ENCODE measurements around the gene RFTN2.
A peak's percentile ranks its signal among the peaks of the same experiment; 100 is the strongest.
"Not testable (repeated sequence)": the region's sequence is repeated elsewhere in the genome, so short reads cannot be mapped to it uniquely, and the experiment has no call there.

RFTN2 gene

GRCh38 chr2:197657562-197657961 is 17.8 kb downstream of the RFTN2 start:
- no peak for DNase-seq
- no peaks in the 10 kb centered on the region for H3K4me1 Mint-ChIP-seq
- H3K27me3 Mint-ChIP-seq: no peaks in the 10 kb centered on the region
- no peaks in the 10 kb centered on the region for H3K36me3 Mint-ChIP-seq (ENCODE audit: low read depth)
- no peak for ATAC-seq
- H3K9me3 Mint-ChIP-seq: no peaks in the 10 kb centered on the region
- H3K4me3 Mint-ChIP-seq: no peak overlapping the region
- H3K27ac Mint-ChIP-seq: no peak overlapping the region

- H3K27ac Mint-ChIP-seq: no peak overlapping the region
- ATAC-seq (no peak), DNase-seq (no peak)
- no peak overlapping the region for H3K4me3 Mint-ChIP-seq
- no peaks in the 10 kb centered on the region for H3K36me3 Mint-ChIP-seq (ENCODE audit: low read depth)
- peaks cover 9% of the 10 kb centered on the region for H3K27me3 Mint-ChIP-seq
- H3K4me1 Mint-ChIP-seq: no peaks in the 10 kb centered on the region
- H3K9me3 Mint-ChIP-seq: no peaks in the 10 kb centered on the region
These were observed 27.3 kb downstream of the RFTN2 start for GRCh38 chr2:197647961-197648690.

GRCh38 chr2:197641666-197642065 is 33.7 kb downstream of the RFTN2 start:
- Mint-ChIP-seq H3K27me3 (peaks cover 15% of the 10 kb centered on the region), H3K4me1 (no peaks in the 10 kb centered on the region), H3K9me3 (peaks cover 3% of the 10 kb centered on the region), H3K27ac (no peak overlapping the region), H3K4me3 (no peak overlapping the region), H3K36me3 (ENCODE audit: low read depth) (no peaks in the 10 kb centered on the region)
- no peak for ATAC-seq
- DNase-seq: no peak

- H3K27ac Mint-ChIP-seq; ATAC-seq; H3K36me3 Mint-ChIP-seq (ENCODE audit: low read depth); H3K9me3 Mint-ChIP-seq; DNase-seq; H3K4me1 Mint-ChIP-seq; H3K4me3 Mint-ChIP-seq: not testable (repeated sequence)
- H3K27me3 Mint-ChIP-seq: peaks cover 15% of the 10 kb centered on the region
These were observed 34.7 kb downstream of the RFTN2 start for GRCh38 chr2:197640571-197641122.

- Mint-ChIP-seq H3K27me3 (no peaks in the 10 kb centered on the region), H3K4me1 (peaks cover 1% of the 10 kb centered on the region), H3K36me3 (ENCODE audit: low read depth) (no peaks in the 10 kb centered on the region), H3K27ac (no peak overlapping the region), H3K4me3 (no peak overlapping the region), H3K9me3 (peaks cover 12% of the 10 kb centered on the region)
- DNase-seq (no peak), ATAC-seq (no peak)
These were observed 42.2 kb downstream of the RFTN2 start for GRCh38 chr2:197633109-197633657.

- ATAC-seq (peak; percentile 36), DNase-seq (no peak)
- Mint-ChIP-seq H3K4me1 (peaks cover 1% of the 10 kb centered on the region), H3K27ac (no peak overlapping the region), H3K36me3 (ENCODE audit: low read depth) (no peaks in the 10 kb centered on the region), H3K4me3 (no peak overlapping the region), H3K9me3 (peaks cover 12% of the 10 kb centered on the region), H3K27me3 (no peaks in the 10 kb centered on the region)
These were observed 47.3 kb downstream of the RFTN2 start for GRCh38 chr2:197628043-197628500.

GRCh38 chr2:197626965-197627625 is 48.3 kb downstream of the RFTN2 start:
- Mint-ChIP-seq H3K9me3 (peaks cover 5% of the 10 kb centered on the region), H3K4me1 (peaks cover 1% of the 10 kb centered on the region), H3K27me3 (no peaks in the 10 kb centered on the region), H3K36me3 (ENCODE audit: low read depth) (no peaks in the 10 kb centered on the region), H3K4me3 (no peak overlapping the region), H3K27ac (no peak overlapping the region)
- DNase-seq (no peak), ATAC-seq (no peak)

GRCh38 chr2:197620133-197620532 is 55.3 kb downstream of the RFTN2 start:
- Mint-ChIP-seq H3K36me3 (ENCODE audit: low read depth) (no peaks in the 10 kb centered on the region), H3K27me3 (no peaks in the 10 kb centered on the region), H3K9me3 (no peaks in the 10 kb centered on the region), H3K27ac (no peak overlapping the region), H3K4me3 (no peak overlapping the region), H3K4me1 (peaks cover under 1% of the 10 kb centered on the region)
- DNase-seq (no peak), ATAC-seq (no peak)

- Mint-ChIP-seq H3K4me3 (no peak overlapping the region), H3K4me1 (peaks cover 10% of the 10 kb centered on the region), H3K27me3 (no peaks in the 10 kb centered on the region), H3K36me3 (ENCODE audit: low read depth) (no peaks in the 10 kb centered on the region), H3K9me3 (no peaks in the 10 kb centered on the region), H3K27ac (no peak overlapping the region)
- DNase-seq (no peak), ATAC-seq (no peak)
These were observed 60.3 kb downstream of the RFTN2 start for GRCh38 chr2:197615016-197615652.

- Mint-ChIP-seq H3K4me1 (peaks cover 10% of the 10 kb centered on the region), H3K4me3 (no peak overlapping the region), H3K27me3 (no peaks in the 10 kb centered on the region), H3K27ac (no peak overlapping the region), H3K36me3 (ENCODE audit: low read depth) (no peaks in the 10 kb centered on the region), H3K9me3 (no peaks in the 10 kb centered on the region)
- no peak for ATAC-seq
- DNase-seq: no peak
These were observed 60.9 kb downstream of the RFTN2 start for GRCh38 chr2:197614532-197614931.

- Mint-ChIP-seq H3K36me3 (ENCODE audit: low read depth) (no peaks in the 10 kb centered on the region), H3K4me3 (no peak overlapping the region), H3K4me1 (peaks cover 10% of the 10 kb centered on the region), H3K27ac (no peak overlapping the region), H3K27me3 (no peaks in the 10 kb centered on the region), H3K9me3 (no peaks in the 10 kb centered on the region)
- ATAC-seq (no peak), DNase-seq (no peak)
These were observed 61.8 kb downstream of the RFTN2 start for GRCh38 chr2:197613509-197613987.

GRCh38 chr2:197606180-197606579 is 69.2 kb downstream of the RFTN2 start:
- Mint-ChIP-seq H3K27ac (no peak overlapping the region), H3K36me3 (ENCODE audit: low read depth) (no peaks in the 10 kb centered on the region), H3K9me3 (no peaks in the 10 kb centered on the region), H3K4me1 (peaks cover 6% of the 10 kb centered on the region), H3K4me3 (no peak overlapping the region), H3K27me3 (no peaks in the 10 kb centered on the region)
- ATAC-seq: no peak
- DNase-seq: no peak

- ATAC-seq: no peak
- H3K4me3 Mint-ChIP-seq: no peak overlapping the region
These were observed 71.1 kb downstream of the RFTN2 start for GRCh38 chr2:197604117-197604860.

GRCh38 chr2:197601726-197602125 is 73.7 kb downstream of the RFTN2 start:
- H3K9me3 Mint-ChIP-seq: no peaks in the 10 kb centered on the region
- no peaks in the 10 kb centered on the region for H3K36me3 Mint-ChIP-seq (ENCODE audit: low read depth)
- DNase-seq (no peak), ATAC-seq (no peak)
- peaks cover 10% of the 10 kb centered on the region for H3K4me1 Mint-ChIP-seq
- H3K27me3 Mint-ChIP-seq: peaks cover 6% of the 10 kb centered on the region
- H3K4me3 Mint-ChIP-seq: no peak overlapping the region
- no peak overlapping the region for H3K27ac Mint-ChIP-seq

More at GRCh38 chr2:197604117-197604860, 71.1 kb downstream of the RFTN2 start:
- Mint-ChIP-seq H3K36me3 (ENCODE audit: low read depth) (no peaks in the 10 kb centered on the region), H3K27me3 (peaks cover 3% of the 10 kb centered on the region), H3K9me3 (no peaks in the 10 kb centered on the region), H3K27ac (no peak overlapping the region), H3K4me1 (peaks cover 9% of the 10 kb centered on the region)
- DNase-seq: no peak

Measured in activated naive CD8-positive, alpha-beta T cell treated with anti-CD3 and anti-CD28 coated beads, Interleukin-2, amount 50 U/mL, for 24 hours (primary cell).